Endothelial cell of umbilical vein (primary cell): Measurements from ENCODE around the gene HDAC10. TPM values are rescaled to one million over a fixed set of nuclear protein-coding genes. Genes with fewer than 3 reads are reported as not detected.

Experiments
- BruUV-seq: library from RNA; stranded (reverse); fragments of 400-500 nt; replicated peaks from 2 replicates; lab custom pipeline; 2021; lab: Mats Ljungman, UMichigan
- CTCF ChIA-PET: fragments of 300-600, 350-600 bp; sonication (Branson Sonifier 250); formaldehyde crosslinking; loops from one replicate; lab custom pipeline; 2021; ENCODE audit warnings: antibody characterized with exemption, inconsistent platforms; lab: Charles Lee
- POLR2A ChIA-PET: fragments of 300-600, 350-600 bp; sonication (Branson Sonifier 250); formaldehyde crosslinking; loops from one replicate; lab custom pipeline; 2021; ENCODE audit warnings: antibody characterized with exemption, inconsistent platforms; lab: Charles Lee
- DNase-seq: peaks from one replicate; pipeline ENCODE4 v3.0.0-alpha.2; 2011; ENCODE audit warnings: low read depth, low spot score
- FAIRE-seq: peaks from 2 replicates; lab custom pipeline; 2011; peaks lifted over from hg19 to GRCh38; lab: Jason Lieb, UNC
- H2AFZ ChIP-seq: 2 replicates; pipeline ENCODE4 v1.6.0; 2012; ENCODE audit warnings: low read depth, low read length, control low read depth, inconsistent platforms
- H3K27ac ChIP-seq: 2 replicates; pipeline ENCODE4 v1.5.1; 2011; ENCODE audit warnings: low read depth, mild to moderate bottlenecking, control low read depth, low read length, moderate library complexity; ENCODE audit not compliant: insufficient read depth
- H3K27me3 ChIP-seq, 2 experiments: 2 replicates each; pipeline versions ENCODE4 v1.6.0 to v1.6.1; 2011; ENCODE audit warnings: low read length in 2 of 2, mixed read lengths in 1 of 2; ENCODE audit not compliant: control insufficient read depth in 2 of 2, insufficient read depth in 2 of 2
- H3K36me3 ChIP-seq, 2 experiments: 2 replicates in 1 of 2; 3 replicates in 1 of 2; pipeline ENCODE4 v1.5.1; 2011; ENCODE audit warnings: low read length in 2 of 2, mild to moderate bottlenecking in 1 of 2, moderate library complexity in 1 of 2; ENCODE audit not compliant: control insufficient read depth in 2 of 2, insufficient read depth in 2 of 2; ENCODE audit errors: extremely low read depth in 1 of 2
- H3K4me1 ChIP-seq: 3 replicates; pipeline ENCODE4 v1.5.1; 2011; ENCODE audit warnings: mild to moderate bottlenecking, low read length; ENCODE audit not compliant: control insufficient read depth, insufficient read depth; ENCODE audit errors: extremely low read depth
- H3K4me2 ChIP-seq: 2 replicates; pipeline ENCODE4 v1.6.1; 2011; ENCODE audit warnings: low read length, control low read depth, mixed read lengths; ENCODE audit not compliant: insufficient read depth
- H3K4me3 ChIP-seq, 3 experiments: fragments of 200-600 bp in 1 of 3; sonication (generic), shearing (Covaris generic) in 1 of 3; replicated peaks in 1 of 3; 2 replicates each; pipeline ENCODE4 v1.5.1; 2011 to 2016; ENCODE audit warnings: control low read depth in 3 of 3, low read length in 3 of 3, mild to moderate bottlenecking in 2 of 3, inconsistent platforms in 1 of 3, low read depth in 1 of 3, moderate library complexity in 1 of 3; ENCODE audit not compliant: insufficient read depth in 1 of 3
- H3K79me2 ChIP-seq: 2 replicates; pipeline ENCODE4 v1.6.0; 2012; ENCODE audit warnings: low read length, inconsistent platforms; ENCODE audit not compliant: control insufficient read depth, insufficient read depth
- H3K9ac ChIP-seq: replicated peaks from 2 replicates; pipeline ENCODE3; 2011; ENCODE audit warnings: low read length, control low read depth; ENCODE audit not compliant: insufficient read depth; ENCODE audit errors: extremely low read depth
- H3K9me1 ChIP-seq: replicated peaks from 3 replicates; pipeline ENCODE4 v1.6.0; 2011; ENCODE audit warnings: mild to moderate bottlenecking, low read length; ENCODE audit not compliant: control insufficient read depth, insufficient read depth; ENCODE audit errors: extremely low read depth
- H3K9me3 ChIP-seq: replicated peaks from 2 replicates; pipeline ENCODE4 v1.5.1; 2012; ENCODE audit warnings: low read length, inconsistent platforms; ENCODE audit not compliant: control insufficient read depth, insufficient read depth
- H4K20me1 ChIP-seq: replicated peaks from 2 replicates; pipeline ENCODE3; 2011; ENCODE audit warnings: mild to moderate bottlenecking, low read length; ENCODE audit not compliant: control insufficient read depth, insufficient read depth; ENCODE audit errors: extremely low read depth
- EZH2 ChIP-seq: IDR thresholded peaks from 2 replicates; pipeline ENCODE4 v1.6.1; 2012; ENCODE audit warnings: borderline replicate concordance, low read depth, mild to moderate bottlenecking, moderate library complexity, low read length, inconsistent platforms; ENCODE audit not compliant: severe bottlenecking
- FOS ChIP-seq: IDR thresholded peaks from 2 replicates; pipeline ENCODE4 v1.6.1; 2011; ENCODE audit warnings: mild to moderate bottlenecking, low read length, moderate library complexity, borderline replicate concordance; ENCODE audit not compliant: insufficient read depth
- GATA2 ChIP-seq: IDR thresholded peaks from 2 replicates; pipeline ENCODE4 v1.7.0; 2011; ENCODE audit warnings: low read depth, mild to moderate bottlenecking, moderate library complexity, mixed read lengths, low read length; ENCODE audit not compliant: insufficient read length, insufficient read depth
- JUN ChIP-seq: IDR thresholded peaks from 2 replicates; pipeline ENCODE4 v1.6.1; 2011; ENCODE audit warnings: borderline replicate concordance, low read depth; ENCODE audit not compliant: insufficient read length, insufficient read depth
- MYC ChIP-seq: IDR thresholded peaks from one replicate; pipeline ENCODE4 v1.6.1; 2011; ENCODE audit warnings: mild to moderate bottlenecking, low read depth, low read length
- POLR2A ChIP-seq: IDR thresholded peaks from 2 replicates; pipeline ENCODE4 v1.6.1; 2012; ENCODE audit warnings: low read depth, mild to moderate bottlenecking, control low read depth, low read length
- POLR2AphosphoS5 ChIP-seq: IDR thresholded peaks from 2 replicates; pipeline ENCODE4 v1.6.1; 2012; ENCODE audit warnings: low read depth, mild to moderate bottlenecking, control low read depth, low read length, moderate library complexity; ENCODE audit not compliant: insufficient read depth
- dilution Hi-C: fragments of 300-500 bp; cut with MboI; formaldehyde crosslinking; loops from one replicate; pipeline ENCODE4 v1.15.0; 2019; ENCODE audit warnings: low sequenced_read_pairs; ENCODE audit not compliant: extremely low pct_ligation_motif_present
- intact Hi-C: fragments of 100-400 bp; cut with micrococcal nuclease; formaldehyde crosslinking; loops from one replicate; pipeline ENCODE4 v1.10.0; 2022
- polyA plus RNA-seq, 4 experiments: library from polyadenylated mRNA; depleted of rRNA in 3 of 4; stranded (reverse) in 3 of 4; unstranded in 1 of 4; fragments of >200 nt; gene quantifications; 2 replicates each; pipeline versions ENCODE4 v1.2.1 to v1.2.3, GENCODE V29; 2011 to 2012; ENCODE audit warnings: missing spikeins in 1 of 4
- total RNA-seq: library from RNA; stranded (reverse); gene quantifications from 2 replicates; pipeline ENCODE4 v1.2.3, GENCODE V29; 2021
- TF ChIP-seq, protein P1 (sequence below): IDR thresholded peaks from 2 replicates; pipeline ENCODE4 v1.6.1; 2011; ENCODE audit not compliant: insufficient read depth, insufficient read length
- TF ChIP-seq, protein P2 (sequence below), 2 donors: IDR thresholded peaks; 1 replicate in 1 of 2; 2 replicates in 1 of 2; pipeline ENCODE4 v1.5.1; 2011; ENCODE audit warnings: low read length in 2 of 2, mild to moderate bottlenecking in 2 of 2, moderate library complexity in 2 of 2, control low read depth in 1 of 2, inconsistent platforms in 1 of 2, low read depth in 1 of 2; ENCODE audit not compliant: insufficient read depth in 1 of 2; ENCODE audit errors: extremely low read depth in 1 of 2

Gene HDAC10
- total and polyA plus RNA-seq, 2 donors (not counting 3 experiments of a cell fraction or from before 2014, with no cell fraction given), result 32.6 to 47.0 TPM

GRCh38 chr22:50261615-50262459 lies 10.8 kb upstream of the HDAC10 start, which contains the start of gene MAPK12:
MAPK12 (minus strand) TSS chr22:50261683; CDS start chr22:50261509, 174 bp downstream.
- DNase-seq (peak; percentile 32), FAIRE-seq (peak; percentile 15)
- BruUV-seq, result no TSS peak
- Histone ChIP-seq H3K4me1 (peaks cover 11% of the 10 kb centered on the region), H3K9me3 (no peaks in the 10 kb centered on the region), H3K4me2 (peak within 1 kb of the TSS; percentile 85), H3K36me3 (peaks cover 0 to 11% of the 10 kb centered on the region in 2 experiments), H3K27me3 (no peaks in the 10 kb centered on the region), H3K4me3 (peak within 1 kb of the TSS; percentile 23 to 69 (median 49)), H2AFZ (peak within 1 kb of the TSS; percentile 76), H3K9me1 (no peaks in the 10 kb centered on the region), H4K20me1 (no peaks in the 10 kb centered on the region), H3K27ac (peak within 1 kb of the TSS; percentile 22), H3K9ac (peak within 1 kb of the TSS; percentile 67), H3K79me2 (peaks cover 22% of the 10 kb centered on the region)
- dilution Hi-C loops (no loop called here), intact Hi-C loops (loop anchor here (1.0 kb wide), 1 partner anchor 8 kb away; the partner anchor contains the start of gene MAPK11)
- no peak for TF ChIP-seq MYC
- TF ChIP-seq POLR2AphosphoS5, result peak; percentile 51
- CTCF ChIA-PET, result interaction anchor here (0.7 to 4.9 kb wide), 5 partner anchors 9 to 264 kb away, joined by 3 to 41 read pairs (median 9); partner anchors contain the start of genes HDAC10, MAPK11 and SCO2
- POLR2A ChIA-PET, result interaction anchor here (1.3 kb wide), 1 partner anchor 10 kb away, joined by 3 read pairs; no protein-coding TSS in a partner anchor

GRCh38 chr22:50260801-50261614 lies 9.9 kb upstream of the HDAC10 start:
- no peaks in the 10 kb centered on the region for H3K9me3 ChIP-seq
- H3K4me1 ChIP-seq, result peaks cover 11% of the 10 kb centered on the region
- DNase-seq (peak; percentile 54), FAIRE-seq (peak; percentile 59)
- H3K4me3 ChIP-seq, result peak overlapping the region; percentile 23 to 69 (median 49)
- ChIA-PET CTCF (interaction anchor here (0.7 to 4.9 kb wide), 5 partner anchors 9 to 81 kb away, joined by 3 to 41 read pairs (median 9); partner anchors contain the start of genes HDAC10 and MAPK11), POLR2A (interaction anchor here (1.3 kb wide), 1 partner anchor 11 kb away, joined by 3 read pairs; no protein-coding TSS in a partner anchor)
- peak overlapping the region; percentile 67 for H3K9ac ChIP-seq
- H2AFZ ChIP-seq, result peak overlapping the region; percentile 76
- H3K27ac ChIP-seq, result peak overlapping the region; percentile 22
- no TSS peak for BruUV-seq
- TF ChIP-seq, protein P1, sequence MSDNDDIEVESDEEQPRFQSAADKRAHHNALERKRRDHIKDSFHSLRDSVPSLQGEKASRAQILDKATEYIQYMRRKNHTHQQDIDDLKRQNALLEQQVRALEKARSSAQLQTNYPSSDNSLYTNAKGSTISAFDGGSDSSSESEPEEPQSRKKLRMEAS, result no peak
- no peak for TF ChIP-seq JUN
- TF ChIP-seq MYC, result no peak
- TF ChIP-seq FOS, result no peak
- TF ChIP-seq, protein P2, sequence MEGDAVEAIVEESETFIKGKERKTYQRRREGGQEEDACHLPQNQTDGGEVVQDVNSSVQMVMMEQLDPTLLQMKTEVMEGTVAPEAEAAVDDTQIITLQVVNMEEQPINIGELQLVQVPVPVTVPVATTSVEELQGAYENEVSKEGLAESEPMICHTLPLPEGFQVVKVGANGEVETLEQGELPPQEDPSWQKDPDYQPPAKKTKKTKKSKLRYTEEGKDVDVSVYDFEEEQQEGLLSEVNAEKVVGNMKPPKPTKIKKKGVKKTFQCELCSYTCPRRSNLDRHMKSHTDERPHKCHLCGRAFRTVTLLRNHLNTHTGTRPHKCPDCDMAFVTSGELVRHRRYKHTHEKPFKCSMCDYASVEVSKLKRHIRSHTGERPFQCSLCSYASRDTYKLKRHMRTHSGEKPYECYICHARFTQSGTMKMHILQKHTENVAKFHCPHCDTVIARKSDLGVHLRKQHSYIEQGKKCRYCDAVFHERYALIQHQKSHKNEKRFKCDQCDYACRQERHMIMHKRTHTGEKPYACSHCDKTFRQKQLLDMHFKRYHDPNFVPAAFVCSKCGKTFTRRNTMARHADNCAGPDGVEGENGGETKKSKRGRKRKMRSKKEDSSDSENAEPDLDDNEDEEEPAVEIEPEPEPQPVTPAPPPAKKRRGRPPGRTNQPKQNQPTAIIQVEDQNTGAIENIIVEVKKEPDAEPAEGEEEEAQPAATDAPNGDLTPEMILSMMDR (IDR thresholded peaks at IDR 0.05; ENCODE audit: extremely low read depth in 1 of 2, insufficient read depth in 1 of 2, low read depth in 1 of 2, low read length in 2 of 2), result no peak
- TF ChIP-seq POLR2A, result no peak
- TF ChIP-seq POLR2AphosphoS5, result no peak
- no peak for TF ChIP-seq GATA2
- no peak for TF ChIP-seq EZH2
- dilution Hi-C loops (no loop called here), intact Hi-C loops (loop anchor here (1.0 kb wide), 1 partner anchor 9 kb away; the partner anchor contains the start of gene MAPK11)
- H3K79me2 ChIP-seq, result peaks cover 22% of the 10 kb centered on the region
- H3K9me1 ChIP-seq, result no peaks in the 10 kb centered on the region
- H3K4me2 ChIP-seq, result peak overlapping the region; percentile 85
- H4K20me1 ChIP-seq, result no peaks in the 10 kb centered on the region
- H3K27me3 ChIP-seq, result no peaks in the 10 kb centered on the region
- H3K36me3 ChIP-seq, result peaks cover 0 to 19% of the 10 kb centered on the region in 2 experiments
